ENCODE data around the gene SLC17A8. TPM values are rescaled to one million over a fixed set of nuclear protein-coding genes. Genes with fewer than 3 reads are reported as not detected.

Gene SLC17A8
- total RNA-seq, 1 experiment from 2014 or later = not detected

- no TSS peak for BruUV-seq (replicated peaks)
- Mint-ChIP-seq H3K27ac (ENCODE audit: unreplicated experiment) (no peak overlapping the region), H3K36me3 (ENCODE audit: insufficient read depth, unreplicated experiment) (no peaks in the 10 kb centered on the region), H3K4me3 (ENCODE audit: unreplicated experiment) (no peak overlapping the region), H3K9me3 (ENCODE audit: unreplicated experiment) (no peaks in the 10 kb centered on the region), H3K27me3 (ENCODE audit: insufficient read depth, unreplicated experiment) (no peaks in the 10 kb centered on the region), H3K4me1 (ENCODE audit: low read depth, unreplicated experiment) (no peaks in the 10 kb centered on the region)
- no peaks in the 10 kb centered on the region for H3K27me3 ChIP-seq (replicated peaks; ENCODE audit: control insufficient read depth, insufficient read depth, low read length)
- DNase-seq = no peak
- H3K9me3 ChIP-seq = no peaks in the 10 kb centered on the region
- intact Hi-C loops (cut with micrococcal nuclease; ENCODE audit: unreplicated experiment) = no loop called here
- H3K36me3 ChIP-seq (ENCODE audit: control insufficient read depth, insufficient read depth, low read length) = no peaks in the 10 kb centered on the region
- no peak for TF ChIP-seq CTCF (IDR thresholded peaks at IDR 0.05; ENCODE audit: insufficient read depth in 1 of 2, low read depth in 1 of 2, low read length in 1 of 2, severe bottlenecking in 1 of 2, unreplicated experiment in 1 of 2)
- no peak overlapping the region for H3K4me3 ChIP-seq (ENCODE audit: low read depth, low read length)
- H3K4me1 ChIP-seq = no peaks in the 10 kb centered on the region
- ChIA-PET POLR2A (interaction anchor here (0.6 kb wide), 1 partner anchor 32 kb away, joined by 4 read pairs; no protein-coding TSS in a partner anchor), CTCF (no interaction called here)
These were observed 14.3 kb downstream of the SLC17A8 start for GRCh38 chr12:100371146-100371545.

GRCh38 chr12:100372853-100373640 lies 16.2 kb downstream of the SLC17A8 start:
- H3K4me3 Mint-ChIP-seq (ENCODE audit: unreplicated experiment) = no peak overlapping the region
- no peaks in the 10 kb centered on the region for H3K9me3 ChIP-seq
- no peak overlapping the region for H3K27ac Mint-ChIP-seq (ENCODE audit: unreplicated experiment)
- H3K4me1 ChIP-seq = no peaks in the 10 kb centered on the region
- no peak overlapping the region for H3K4me3 ChIP-seq (ENCODE audit: low read depth, low read length)
- TF ChIP-seq CTCF (IDR thresholded peaks at IDR 0.05; ENCODE audit: insufficient read depth in 1 of 2, low read depth in 1 of 2, low read length in 1 of 2, severe bottlenecking in 1 of 2, unreplicated experiment in 1 of 2) = no peak
- no peaks in the 10 kb centered on the region for H3K36me3 Mint-ChIP-seq (ENCODE audit: insufficient read depth, unreplicated experiment)
- H3K4me1 Mint-ChIP-seq (ENCODE audit: low read depth, unreplicated experiment) = no peaks in the 10 kb centered on the region
- DNase-seq = no peak
- H3K36me3 ChIP-seq (ENCODE audit: control insufficient read depth, insufficient read depth, low read length) = no peaks in the 10 kb centered on the region
- intact Hi-C loops (cut with micrococcal nuclease; ENCODE audit: unreplicated experiment) = no loop called here
- no peaks in the 10 kb centered on the region for H3K27me3 ChIP-seq (replicated peaks; ENCODE audit: control insufficient read depth, insufficient read depth, low read length)
- no peaks in the 10 kb centered on the region for H3K9me3 Mint-ChIP-seq (ENCODE audit: unreplicated experiment)
- BruUV-seq (replicated peaks) = no TSS peak
- ChIA-PET CTCF (no interaction called here), POLR2A (no interaction called here)
- H3K27me3 Mint-ChIP-seq (ENCODE audit: insufficient read depth, unreplicated experiment) = no peaks in the 10 kb centered on the region

DNA sequence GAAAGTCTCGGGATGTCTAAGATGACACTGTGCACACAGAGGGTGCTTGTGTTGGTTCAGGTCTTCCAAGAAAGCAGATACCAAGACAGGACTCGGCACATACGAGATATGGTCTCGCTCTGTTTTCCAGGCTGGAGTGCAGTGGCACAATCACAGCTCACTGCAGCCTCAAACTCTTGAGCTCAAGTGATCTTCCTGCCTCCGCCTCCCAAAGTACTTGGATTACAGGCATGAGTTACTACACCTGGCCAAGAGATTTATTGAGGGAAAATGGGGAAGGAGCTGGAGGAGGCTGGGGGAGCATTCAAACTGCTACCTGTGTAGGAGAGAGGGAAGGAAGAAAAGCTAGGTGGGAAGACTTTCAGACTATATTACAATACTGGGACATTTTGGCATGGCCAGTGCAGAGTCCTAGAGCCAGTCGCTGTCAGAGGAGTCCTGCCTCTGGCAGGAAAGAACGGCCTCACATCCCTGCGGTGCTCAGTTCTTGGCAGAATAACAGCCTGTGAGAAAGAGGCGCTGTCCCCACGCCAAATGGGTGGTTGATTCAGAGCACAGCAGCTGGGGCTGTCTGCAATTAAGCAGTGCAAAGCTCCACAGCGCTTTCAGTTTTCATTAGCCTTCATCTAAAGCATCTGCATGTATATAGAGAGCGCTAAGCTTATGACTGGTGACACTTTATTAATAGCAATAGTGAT lies 18.3 kb downstream of the SLC17A8 start:
- intact Hi-C loops (cut with micrococcal nuclease; ENCODE audit: unreplicated experiment) = no loop called here
- Histone ChIP-seq H3K4me1 (no peaks in the 10 kb centered on the region), H3K4me3 (ENCODE audit: low read depth, low read length) (no peak overlapping the region), H3K27me3 (replicated peaks; ENCODE audit: control insufficient read depth, insufficient read depth, low read length) (no peaks in the 10 kb centered on the region), H3K9me3 (no peaks in the 10 kb centered on the region), H3K36me3 (ENCODE audit: control insufficient read depth, insufficient read depth, low read length) (no peaks in the 10 kb centered on the region)
- no peaks in the 10 kb centered on the region for H3K36me3 Mint-ChIP-seq (ENCODE audit: insufficient read depth, unreplicated experiment)
- no peaks in the 10 kb centered on the region for H3K9me3 Mint-ChIP-seq (ENCODE audit: unreplicated experiment)
- H3K4me1 Mint-ChIP-seq (ENCODE audit: low read depth, unreplicated experiment) = no peaks in the 10 kb centered on the region
- DNase-seq = no peak
- no peak overlapping the region for H3K4me3 Mint-ChIP-seq (ENCODE audit: unreplicated experiment)
- no peak overlapping the region for H3K27ac Mint-ChIP-seq (ENCODE audit: unreplicated experiment)
- no TSS peak for BruUV-seq (replicated peaks)
- no peak for TF ChIP-seq CTCF (IDR thresholded peaks at IDR 0.05; ENCODE audit: insufficient read depth in 1 of 2, low read depth in 1 of 2, low read length in 1 of 2, severe bottlenecking in 1 of 2, unreplicated experiment in 1 of 2)
- CTCF ChIA-PET = interaction anchor here (0.8 kb wide), 1 partner anchor 11 kb away, joined by 11 read pairs; no protein-coding TSS in a partner anchor
- no peaks in the 10 kb centered on the region for H3K27me3 Mint-ChIP-seq (ENCODE audit: insufficient read depth, unreplicated experiment)
- POLR2A ChIA-PET = no interaction called here
